Heart left ventricle (tissue), 16 donors: Measurements from ENCODE around the gene EVA1A. TPM values are rescaled to one million over a fixed set of nuclear protein-coding genes. Genes with fewer than 3 reads are reported as not detected.

Experiments used
- ATAC-seq, 4 donors: fragments of 200-7000 bp; cut with Tn5 transposase; one replicate each; pipeline ENCODE4 v1.9.1; 2020 to 2022; ENCODE audit warnings: moderate library complexity in 4 of 4, mild to moderate bottlenecking in 3 of 4, moderate number of reproducible peaks in 1 of 4
- DNase-seq, 5 donors: peaks; one replicate each; pipeline ENCODE4 v3.0.0-alpha.2; 2020
- H3K27ac ChIP-seq, 12 donors: fragments of 200-600 bp; sonication (generic) in 4 of 12; one replicate each; pipeline versions ENCODE4 v1.5.0 to v1.8.0; 2016 to 2022; ENCODE audit warnings: mild to moderate bottlenecking in 2 of 12
- H3K27me3 ChIP-seq, 9 donors: fragments of 200-600 bp; sonication (generic) in 2 of 9; one replicate each; pipeline versions ENCODE4 v1.5.1 to v1.8.0; 2016 to 2022; ENCODE audit warnings: mild to moderate bottlenecking in 3 of 9
- H3K36me3 ChIP-seq, 9 donors: fragments of 200-600 bp; sonication (generic) in 2 of 9; one replicate each; pipeline versions ENCODE4 v1.5.0 to v1.8.0; 2018 to 2022; ENCODE audit warnings: mild to moderate bottlenecking in 2 of 9
- H3K4me1 ChIP-seq, 12 donors: fragments of 200-600 bp; sonication (generic) in 4 of 12; one replicate each; pipeline versions ENCODE4 v1.5.0 to v1.8.0; 2016 to 2022; ENCODE audit warnings: mild to moderate bottlenecking in 3 of 12
- H3K4me3 ChIP-seq, 12 donors: fragments of 200-600 bp; sonication (generic) in 4 of 12; one replicate each; pipeline versions ENCODE4 v1.5.0 to v1.8.0; 2017 to 2022; ENCODE audit warnings: mild to moderate bottlenecking in 9 of 12, moderate library complexity in 4 of 12
- H3K9me3 ChIP-seq, 12 donors: fragments of 200-600 bp; sonication (generic) in 4 of 12; one replicate each; pipeline versions ENCODE4 v1.5.0 to v1.8.0; 2016 to 2022; ENCODE audit warnings: mild to moderate bottlenecking in 1 of 12
- CTCF ChIP-seq, 12 donors: fragments of 200-600 bp; sonication (generic) in 4 of 12; IDR thresholded peaks; one replicate each; pipeline versions ENCODE4 v1.5.0 to v1.8.0; 2018 to 2022; ENCODE audit warnings: antibody characterized with exemption in 12 of 12, mild to moderate bottlenecking in 5 of 12
- POLR2A ChIP-seq, 2 donors: fragments of 450-650 bp; IDR thresholded peaks; one replicate each; pipeline ENCODE4 v1.6.1; 2017; ENCODE audit warnings: antibody characterized with exemption in 2 of 2, mild to moderate bottlenecking in 2 of 2, moderate library complexity in 2 of 2
- WGBS, 4 donors: extraction: QIAGEN DNeasy Blood & Tissue Kit in 2 of 4; methylation state at CpG; one replicate each; pipeline versions ENCODE4 v1.1.5 to v1.1.7; 2013 to 2018; 5-methylcytosine and 5-hydroxymethylcytosine counted together
- intact Hi-C, 10 donors: fragments of 100-400 bp; cut with DNase I; formaldehyde crosslinking; loops; one replicate each; pipeline versions ENCODE4 v1.11.1 to v1.14.2; 2022
- polyA plus RNA-seq, 2 donors: library from polyadenylated mRNA; stranded (reverse); fragments of 200-250 nt; gene quantifications; one replicate each; pipeline ENCODE4 v1.2.3, GENCODE V29; 2013
- total RNA-seq, 9 donors: library from RNA; depleted of rRNA in 2 of 9; stranded (reverse); fragments of >200 nt in 2 of 9; fragmentation: NEBNext Ultra II Directional in 3 of 9; extraction: Animal tissue kit (Norgen Biotek cat#: 25700) in 3 of 9; gene quantifications; one replicate each; pipeline versions ENCODE4 v1.1.0 to v1.2.4, GENCODE V29; 2016 to 2023
- donor health status: ischemic (EF 13 %, LVEDD 7.1; RV severe dilation, severe dysfunction).
- donor health status: healthy with polysubstance abuse.
- donor health status: DM: no; HTN: yes; CAD: no.
- donor health status: DM: no; HTN: no; CAD: no.
- donor health status: ischemic (EF 25% LVEDD 6.9; RV normal size, moderate dysfunction).
- donor health status: ischemic (EF 25% LVEDD 5.7; RV mildly dilated, moderate dysfunction).
- donor health status: healthy.
- donor health status: DM: yes; HTN: yes; CAD: no.
- donor health status: ischemic (EF 35%, LVEDD 5.7; RV mildly dilated, moderate dysfunction).
- donor health status: nonischemic (EF 11% LVEDD 7.7; RV severe dilation, severe dysfunction).
- donor health status: DM: yes; HTN: yes; CAD: no.
- donor health status: PGD.
- donor health status: ischemic (EF 29% LVEDD 5.4; RV normal size, mild dysfunction).
- donor health status: nonischemic (EF 23%, LVEDD 6.1; RV moderate dilation, normal function).

The EVA1A gene
- total and polyA plus RNA-seq, 11 donors: 0.19 to 5.0 (median 1.4) TPM; not detected in 1

DNA sequence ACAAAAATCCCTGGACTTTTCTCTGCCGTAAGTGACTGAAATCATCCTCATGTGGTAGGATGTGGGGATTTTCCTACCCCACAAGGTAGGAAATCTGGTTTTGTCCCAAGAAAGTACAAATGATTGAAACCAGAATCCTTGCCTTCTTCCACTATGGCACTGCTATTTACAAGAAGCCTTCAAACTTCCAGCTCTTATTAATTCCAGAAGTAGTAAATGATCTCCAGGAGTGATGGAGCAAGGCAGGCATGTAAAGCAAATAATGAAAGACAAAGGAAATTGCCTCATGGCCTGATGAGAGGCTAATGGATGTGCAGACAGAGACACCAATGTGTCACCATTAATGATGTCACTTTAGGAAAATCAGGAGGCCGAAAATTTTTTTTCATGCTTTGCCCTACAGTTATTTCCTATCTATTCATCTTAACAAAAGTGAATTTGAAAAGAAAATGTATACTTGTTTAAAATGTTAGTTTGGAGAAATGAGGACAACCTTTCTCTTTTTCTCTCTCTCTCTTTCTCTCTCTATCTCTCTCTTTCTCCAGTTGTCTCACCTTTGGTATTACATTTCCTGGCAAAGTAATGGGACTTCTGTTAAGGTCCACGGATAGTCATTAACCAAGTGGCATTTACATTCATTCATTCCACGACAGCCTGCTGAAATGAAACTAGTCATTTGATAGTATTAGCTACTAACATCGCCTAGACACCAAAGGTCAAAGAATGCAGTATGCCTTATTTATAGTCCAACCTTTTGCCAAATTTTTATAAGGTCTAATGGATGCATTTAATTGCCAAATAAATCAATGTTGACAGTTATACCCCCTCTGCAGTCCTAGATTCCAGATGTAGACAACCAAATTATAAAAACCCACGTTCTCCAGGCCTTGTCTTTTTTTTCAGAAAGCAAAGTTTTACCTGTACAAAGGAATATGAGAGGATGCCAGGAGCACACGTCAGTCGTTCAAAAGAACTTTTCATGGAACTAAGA lies 5.0 kb upstream of the EVA1A start:
- DNase-seq: no peak
- H3K9me3 ChIP-seq: no peaks in the 10 kb centered on the region
- WGBS, 4 donors: 83 to 88% (median 86%) methylated on average over 8 of the region's 8 CpGs
- intact Hi-C loops: no loop called here
- H3K4me3 ChIP-seq: no peak overlapping the region
- TF ChIP-seq CTCF (IDR thresholded peaks at IDR 0.05) (no peak), POLR2A (IDR thresholded peaks at IDR 0.05) (no peak)
- H3K36me3 ChIP-seq: no peaks in the 10 kb centered on the region
- H3K27ac ChIP-seq: no peak overlapping the region
- ATAC-seq: no peak
- peaks cover 0 to 12% (median 4%) of the 10 kb centered on the region in 12 donors for H3K4me1 ChIP-seq
- H3K27me3 ChIP-seq: peaks cover 0 to 20% (median 2%) of the 10 kb centered on the region in 9 donors

GRCh38 chr2:75564713-75565359 lies 4.1 kb upstream of the EVA1A start:
- no peak overlapping the region for H3K27ac ChIP-seq
- no peak overlapping the region for H3K4me3 ChIP-seq
- H3K36me3 ChIP-seq: no peaks in the 10 kb centered on the region
- ATAC-seq (no peak), DNase-seq (no peak)
- H3K4me1 ChIP-seq: peaks cover 0 to 18% (median 5%) of the 10 kb centered on the region in 12 donors
- WGBS, 4 donors: 63 to 82% (median 78%) methylated on average over 4 of the region's 4 CpGs
- intact Hi-C loops: loop anchor here in 1 of 10 donors (5.0 kb wide), 1 partner anchor 37 kb away; no protein-coding TSS in a partner anchor
- H3K27me3 ChIP-seq: peaks cover 0 to 29% (median 6%) of the 10 kb centered on the region in 9 donors
- no peak for TF ChIP-seq POLR2A (IDR thresholded peaks at IDR 0.05)
- no peak for TF ChIP-seq CTCF (IDR thresholded peaks at IDR 0.05)
- no peaks in the 10 kb centered on the region for H3K9me3 ChIP-seq

DNA sequence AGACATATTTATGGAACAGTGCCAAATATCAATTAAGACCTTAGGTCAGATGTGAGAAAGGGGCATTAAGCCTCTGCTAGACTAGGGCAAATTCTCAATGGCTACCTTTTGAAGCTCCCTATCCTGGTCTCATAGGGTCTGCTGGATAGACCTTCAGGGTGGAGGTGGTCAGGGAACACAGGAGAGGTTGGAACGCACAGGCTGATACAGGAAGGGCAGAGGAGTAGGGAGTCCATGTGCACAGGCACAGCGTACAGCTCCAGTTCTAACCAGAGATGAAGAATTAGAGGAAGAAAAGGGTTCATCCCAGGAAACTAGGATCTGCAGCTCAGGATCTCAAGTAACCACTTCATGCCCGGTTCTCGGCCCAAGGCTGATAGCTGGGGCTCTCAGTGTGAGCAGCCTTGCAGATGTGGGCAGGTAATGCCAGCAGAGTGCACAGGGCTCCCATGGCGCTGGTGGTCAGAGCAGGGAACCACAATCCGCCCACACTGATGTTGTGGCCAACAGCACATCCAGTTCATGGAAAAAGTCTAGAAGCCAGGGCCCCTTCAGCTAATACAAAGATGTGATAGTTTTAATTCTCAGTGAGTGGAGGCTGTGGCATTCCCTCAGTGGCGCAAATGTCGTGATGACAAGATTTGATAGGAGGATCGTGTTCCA lies 3.4 kb upstream of the EVA1A start:
- H3K4me3 ChIP-seq: no peak overlapping the region
- DNase-seq (no peak), ATAC-seq (no peak)
- peaks cover 0 to 21% (median 6%) of the 10 kb centered on the region in 12 donors for H3K4me1 ChIP-seq
- intact Hi-C loops: loop anchor here in 1 of 10 donors (5.0 kb wide), 1 partner anchor 38 kb away; no protein-coding TSS in a partner anchor
- H3K36me3 ChIP-seq: no peaks in the 10 kb centered on the region
- WGBS, 4 donors: 86 to 89% (median 87%) methylated on average over 9 of the region's 9 CpGs
- H3K27me3 ChIP-seq: peaks cover 0 to 32% (median 6%) of the 10 kb centered on the region in 9 donors
- H3K9me3 ChIP-seq: no peaks in the 10 kb centered on the region
- TF ChIP-seq POLR2A (IDR thresholded peaks at IDR 0.05) (no peak), CTCF (IDR thresholded peaks at IDR 0.05) (no peak)
- H3K27ac ChIP-seq: no peak overlapping the region
